ENCODE measurements around the gene IFI16.

The IFI16 gene

GRCh38 chr1:159068886-159069285, 59.2 kb downstream of the IFI16 start:
- no peak for TF ChIP-seq CTCF (IDR thresholded peaks at IDR 0.05; ENCODE audit: insufficient read depth, low read depth, low read length, missing control alignments)

DNA sequence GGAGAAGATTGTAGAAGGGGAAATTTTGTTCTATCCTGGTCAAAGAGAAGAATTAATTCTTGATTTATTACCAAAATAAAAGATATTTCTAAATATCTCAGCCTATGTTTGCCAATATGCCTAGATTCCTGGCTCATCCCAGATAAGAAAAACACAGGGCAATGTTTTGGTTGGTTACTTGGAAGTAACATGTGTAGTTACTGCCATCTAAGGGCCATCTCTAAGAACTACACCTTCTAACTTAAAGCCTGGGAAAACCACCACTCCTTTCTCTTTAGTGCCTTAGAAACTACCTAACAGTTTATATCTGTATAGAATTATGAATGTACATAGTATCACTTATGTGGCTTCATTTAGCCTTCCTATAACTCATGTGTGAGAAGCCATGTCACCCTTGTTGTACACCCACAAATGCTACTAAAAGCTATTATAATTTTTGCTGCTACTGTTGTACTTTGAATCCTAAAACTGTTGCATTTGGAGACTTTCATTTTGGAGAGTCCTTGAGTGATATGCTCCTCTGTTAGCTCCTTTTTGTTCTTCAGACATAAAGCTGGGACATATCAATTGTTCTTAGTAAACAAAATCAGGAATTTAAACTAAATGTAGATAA, 62.4 kb downstream of the IFI16 start:
- H3K4me3 ChIP-seq (ENCODE audit: low read depth, low read length), result no peak overlapping the region
- peak; percentile 64 for TF ChIP-seq CTCF (IDR thresholded peaks at IDR 0.05; ENCODE audit: insufficient read depth, low read depth, low read length, missing control alignments)
- DNase-seq (ENCODE audit: low read depth), result peak; percentile 70

More at GRCh38 chr1:159068886-159069285, 59.2 kb downstream of the IFI16 start:
- H3K4me3 ChIP-seq (ENCODE audit: low read depth, low read length), result peak overlapping the region; percentile 17
- DNase-seq (ENCODE audit: low read depth), result no peak

DNA sequence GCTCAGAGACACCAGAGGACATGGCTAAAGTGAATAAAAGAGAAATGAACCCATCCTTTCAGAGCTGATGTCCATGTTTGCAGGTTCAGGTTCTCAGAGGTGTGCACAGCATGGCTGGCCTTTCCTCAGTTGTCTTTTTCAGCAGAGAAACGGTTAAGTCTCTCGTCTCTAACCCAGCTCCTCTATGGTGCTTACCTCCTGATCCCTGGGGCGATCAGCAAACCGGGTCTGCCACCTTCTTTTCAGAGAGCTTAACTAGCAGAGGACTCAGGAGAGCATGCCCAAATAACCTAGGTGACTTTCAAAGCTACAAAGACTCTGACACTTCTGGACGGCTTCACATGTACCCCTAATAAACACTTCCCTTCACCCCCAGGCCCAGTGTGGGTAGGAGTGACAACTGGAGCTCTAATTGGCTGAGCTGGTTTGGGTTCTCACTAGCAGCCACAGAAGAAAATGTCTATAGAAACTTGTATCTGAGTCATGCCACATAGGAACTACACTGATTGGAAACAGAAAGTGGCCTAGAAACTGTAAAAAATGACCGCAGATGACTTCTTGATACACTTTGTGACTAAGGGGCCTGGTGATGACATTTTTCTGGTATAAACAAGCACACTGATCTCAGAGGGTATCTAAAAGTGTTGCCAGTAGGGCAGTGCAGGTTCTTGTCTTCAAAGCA, 66.9 kb downstream of the IFI16 start, which contains the start of gene AIM2:
Gene AIM2 (minus strand): TSS at position 329 of the 682 bp plus-strand sequence. CDS start 3,267 bp downstream, outside the sequence.
- H3K4me3 ChIP-seq (ENCODE audit: low read depth, low read length), result peak within 1 kb of the TSS; percentile 91
- TF ChIP-seq CTCF (IDR thresholded peaks at IDR 0.05; ENCODE audit: insufficient read depth, low read depth, low read length, missing control alignments), result no peak
- peak; percentile 95 for DNase-seq (ENCODE audit: low read depth)

DNA sequence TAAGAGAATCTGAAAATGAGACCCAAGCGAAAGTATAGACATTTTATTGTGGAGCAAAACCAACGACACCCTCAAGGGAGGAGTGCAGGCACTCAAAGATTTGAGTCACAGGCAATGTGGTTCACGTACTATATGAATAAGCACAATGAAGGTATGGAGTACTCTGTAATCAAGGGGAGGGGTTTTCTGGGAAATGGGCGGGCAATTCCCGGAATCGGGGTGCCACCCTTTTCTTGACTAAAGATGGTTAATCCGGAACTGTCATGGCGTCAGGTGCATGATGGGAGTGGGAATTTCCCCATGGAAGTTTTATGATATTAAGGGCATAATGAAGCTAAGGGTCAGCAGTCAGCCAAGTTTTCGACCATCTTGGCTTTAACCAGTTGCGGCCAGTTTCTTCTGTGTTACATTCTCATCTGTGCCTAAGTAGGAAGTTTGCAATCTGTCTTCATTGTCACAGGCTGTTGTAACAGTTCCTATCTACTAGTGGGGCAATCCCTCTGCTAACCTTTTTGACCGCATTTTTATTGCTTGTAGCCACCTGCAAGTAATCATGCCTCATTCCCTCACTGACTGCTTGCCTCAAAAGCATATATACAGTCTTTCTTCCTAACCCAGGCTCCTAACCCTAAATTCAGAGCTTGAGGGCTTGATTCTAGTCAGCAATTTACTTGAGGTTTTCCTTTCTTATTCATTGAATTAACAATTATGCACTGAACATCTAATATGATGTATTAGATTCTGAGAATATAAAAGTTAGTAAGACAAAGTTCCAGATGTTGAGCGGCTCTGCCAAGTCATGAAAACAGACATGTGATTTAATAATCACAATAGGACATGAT, 67.6 kb downstream of the IFI16 start:
- peak; percentile 95 for DNase-seq (ENCODE audit: low read depth)
- H3K4me3 ChIP-seq (ENCODE audit: low read depth, low read length), result peak overlapping the region; percentile 91
- no peak for TF ChIP-seq CTCF (IDR thresholded peaks at IDR 0.05; ENCODE audit: insufficient read depth, low read depth, low read length, missing control alignments)

- DNase-seq (ENCODE audit: low read depth), result no peak
- TF ChIP-seq CTCF (IDR thresholded peaks at IDR 0.05; ENCODE audit: insufficient read depth, low read depth, low read length, missing control alignments), result no peak
- H3K4me3 ChIP-seq (ENCODE audit: low read depth, low read length), result no peak overlapping the region
These were observed 69.8 kb downstream of the IFI16 start for GRCh38 chr1:159079525-159079924.

DNA sequence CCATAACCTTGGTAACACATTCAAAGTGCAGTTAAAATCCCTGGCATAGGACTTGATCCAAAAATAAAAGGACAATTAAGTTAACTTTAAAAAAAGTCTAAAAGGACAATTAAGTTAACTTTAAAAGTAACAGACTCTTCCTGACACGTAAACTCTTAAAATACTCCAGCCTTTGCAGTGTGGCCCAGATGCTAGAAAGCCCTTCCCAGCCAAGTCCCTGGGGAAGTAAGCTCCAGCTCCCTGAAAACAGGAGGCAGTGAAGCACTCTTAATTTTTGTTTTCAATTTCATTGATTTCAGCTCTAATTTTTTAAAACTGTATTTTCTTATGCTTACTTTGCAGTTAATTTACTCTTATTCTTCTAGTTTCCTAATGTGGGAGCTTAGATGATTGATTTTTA, 71.9 kb downstream of the IFI16 start:
- H3K4me3 ChIP-seq (ENCODE audit: low read depth, low read length), result no peak overlapping the region
- no peak for TF ChIP-seq CTCF (IDR thresholded peaks at IDR 0.05; ENCODE audit: insufficient read depth, low read depth, low read length, missing control alignments)
- no peak for DNase-seq (ENCODE audit: low read depth)
